ENCODE measurements around the gene DBP. TPM values are rescaled to one million over a fixed set of nuclear protein-coding genes. Genes with fewer than 3 reads are reported as not detected.

DBP gene
- total and polyA plus RNA-seq, 2 of the 13 experiments (the other 11 are each of a cell fraction or from before 2014, with no cell fraction given): 1.7 to 5.8 TPM

GRCh38 chr19:48646001-48646721 lies 9.0 kb upstream of the DBP start, which contains the start of gene CA11 (continued):
- TF ChIP-seq AGO2 (optimal IDR thresholded peaks at IDR 0.05; ENCODE audit: low read depth, low read length) (no peak), HNF1B (CRISPR knock-in tag; IDR thresholded peaks at IDR 0.05) (peak; percentile 46; the same call in 1 of the 2 replicates), ZNF451 (CRISPR knock-in tag; IDR thresholded peaks at IDR 0.05) (no peak), HCFC1 (IDR thresholded peaks at IDR 0.05; ENCODE audit: low read depth, low read length) (no peak), KLF6 (CRISPR knock-in tag; IDR thresholded peaks at IDR 0.05) (0 out of 2 replicates have a peak, but pooled peaks have one; percentile 56), SP140L (CRISPR knock-in tag; IDR thresholded peaks at IDR 0.05; ENCODE audit: borderline replicate concordance) (no peak), ZNF737 (CRISPR knock-in tag; IDR thresholded peaks at IDR 0.05; ENCODE audit: borderline replicate concordance) (no peak), ZNF317 (CRISPR knock-in tag; IDR thresholded peaks at IDR 0.05) (0 out of 2 replicates have a peak, but pooled peaks have one; percentile 21), ZSCAN21 (CRISPR knock-in tag; IDR thresholded peaks at IDR 0.05; ENCODE audit: borderline replicate concordance) (no peak), NCOA5 (CRISPR knock-in tag; IDR thresholded peaks at IDR 0.05) (no peak), EZH2 (conservative IDR thresholded peaks at IDR 0.05; ENCODE audit: low read depth, low read length) (no peak), ZNF572 (CRISPR knock-in tag; IDR thresholded peaks at IDR 0.05) (no peak), ZNF580 (CRISPR knock-in tag; IDR thresholded peaks at IDR 0.05; ENCODE audit: borderline replicate concordance, low read depth) (peak; percentile 63; the same call in 1 of the 2 replicates), ZBTB8A (CRISPR knock-in tag; IDR thresholded peaks at IDR 0.05; ENCODE audit: borderline replicate concordance, low read depth) (no peak)
- TF ChIP-seq, protein P1, sequence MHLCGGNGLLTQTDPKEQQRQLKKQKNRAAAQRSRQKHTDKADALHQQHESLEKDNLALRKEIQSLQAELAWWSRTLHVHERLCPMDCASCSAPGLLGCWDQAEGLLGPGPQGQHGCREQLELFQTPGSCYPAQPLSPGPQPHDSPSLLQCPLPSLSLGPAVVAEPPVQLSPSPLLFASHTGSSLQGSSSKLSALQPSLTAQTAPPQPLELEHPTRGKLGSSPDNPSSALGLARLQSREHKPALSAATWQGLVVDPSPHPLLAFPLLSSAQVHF (CRISPR knock-in tag; IDR thresholded peaks at IDR 0.05): no peak
- TF ChIP-seq, protein P2, sequence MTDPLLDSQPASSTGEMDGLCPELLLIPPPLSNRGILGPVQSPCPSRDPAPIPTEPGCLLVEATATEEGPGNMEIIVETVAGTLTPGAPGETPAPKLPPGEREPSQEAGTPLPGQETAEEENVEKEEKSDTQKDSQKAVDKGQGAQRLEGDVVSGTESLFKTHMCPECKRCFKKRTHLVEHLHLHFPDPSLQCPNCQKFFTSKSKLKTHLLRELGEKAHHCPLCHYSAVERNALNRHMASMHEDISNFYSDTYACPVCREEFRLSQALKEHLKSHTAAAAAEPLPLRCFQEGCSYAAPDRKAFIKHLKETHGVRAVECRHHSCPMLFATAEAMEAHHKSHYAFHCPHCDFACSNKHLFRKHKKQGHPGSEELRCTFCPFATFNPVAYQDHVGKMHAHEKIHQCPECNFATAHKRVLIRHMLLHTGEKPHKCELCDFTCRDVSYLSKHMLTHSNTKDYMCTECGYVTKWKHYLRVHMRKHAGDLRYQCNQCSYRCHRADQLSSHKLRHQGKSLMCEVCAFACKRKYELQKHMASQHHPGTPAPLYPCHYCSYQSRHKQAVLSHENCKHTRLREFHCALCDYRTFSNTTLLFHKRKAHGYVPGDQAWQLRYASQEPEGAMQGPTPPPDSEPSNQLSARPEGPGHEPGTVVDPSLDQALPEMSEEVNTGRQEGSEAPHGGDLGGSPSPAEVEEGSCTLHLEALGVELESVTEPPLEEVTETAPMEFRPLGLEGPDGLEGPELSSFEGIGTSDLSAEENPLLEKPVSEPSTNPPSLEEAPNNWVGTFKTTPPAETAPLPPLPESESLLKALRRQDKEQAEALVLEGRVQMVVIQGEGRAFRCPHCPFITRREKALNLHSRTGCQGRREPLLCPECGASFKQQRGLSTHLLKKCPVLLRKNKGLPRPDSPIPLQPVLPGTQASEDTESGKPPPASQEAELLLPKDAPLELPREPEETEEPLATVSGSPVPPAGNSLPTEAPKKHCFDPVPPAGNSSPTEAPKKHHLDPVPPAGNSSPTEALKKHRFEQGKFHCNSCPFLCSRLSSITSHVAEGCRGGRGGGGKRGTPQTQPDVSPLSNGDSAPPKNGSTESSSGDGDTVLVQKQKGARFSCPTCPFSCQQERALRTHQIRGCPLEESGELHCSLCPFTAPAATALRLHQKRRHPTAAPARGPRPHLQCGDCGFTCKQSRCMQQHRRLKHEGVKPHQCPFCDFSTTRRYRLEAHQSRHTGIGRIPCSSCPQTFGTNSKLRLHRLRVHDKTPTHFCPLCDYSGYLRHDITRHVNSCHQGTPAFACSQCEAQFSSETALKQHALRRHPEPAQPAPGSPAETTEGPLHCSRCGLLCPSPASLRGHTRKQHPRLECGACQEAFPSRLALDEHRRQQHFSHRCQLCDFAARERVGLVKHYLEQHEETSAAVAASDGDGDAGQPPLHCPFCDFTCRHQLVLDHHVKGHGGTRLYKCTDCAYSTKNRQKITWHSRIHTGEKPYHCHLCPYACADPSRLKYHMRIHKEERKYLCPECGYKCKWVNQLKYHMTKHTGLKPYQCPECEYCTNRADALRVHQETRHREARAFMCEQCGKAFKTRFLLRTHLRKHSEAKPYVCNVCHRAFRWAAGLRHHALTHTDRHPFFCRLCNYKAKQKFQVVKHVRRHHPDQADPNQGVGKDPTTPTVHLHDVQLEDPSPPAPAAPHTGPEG (CRISPR knock-in tag; IDR thresholded peaks at IDR 0.05): no peak
- TF ChIP-seq, protein P3, sequence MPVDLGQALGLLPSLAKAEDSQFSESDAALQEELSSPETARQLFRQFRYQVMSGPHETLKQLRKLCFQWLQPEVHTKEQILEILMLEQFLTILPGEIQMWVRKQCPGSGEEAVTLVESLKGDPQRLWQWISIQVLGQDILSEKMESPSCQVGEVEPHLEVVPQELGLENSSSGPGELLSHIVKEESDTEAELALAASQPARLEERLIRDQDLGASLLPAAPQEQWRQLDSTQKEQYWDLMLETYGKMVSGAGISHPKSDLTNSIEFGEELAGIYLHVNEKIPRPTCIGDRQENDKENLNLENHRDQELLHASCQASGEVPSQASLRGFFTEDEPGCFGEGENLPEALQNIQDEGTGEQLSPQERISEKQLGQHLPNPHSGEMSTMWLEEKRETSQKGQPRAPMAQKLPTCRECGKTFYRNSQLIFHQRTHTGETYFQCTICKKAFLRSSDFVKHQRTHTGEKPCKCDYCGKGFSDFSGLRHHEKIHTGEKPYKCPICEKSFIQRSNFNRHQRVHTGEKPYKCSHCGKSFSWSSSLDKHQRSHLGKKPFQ (CRISPR knock-in tag; IDR thresholded peaks at IDR 0.05; ENCODE audit: insufficient replicate concordance): no peak
- TF ChIP-seq, protein P4, sequence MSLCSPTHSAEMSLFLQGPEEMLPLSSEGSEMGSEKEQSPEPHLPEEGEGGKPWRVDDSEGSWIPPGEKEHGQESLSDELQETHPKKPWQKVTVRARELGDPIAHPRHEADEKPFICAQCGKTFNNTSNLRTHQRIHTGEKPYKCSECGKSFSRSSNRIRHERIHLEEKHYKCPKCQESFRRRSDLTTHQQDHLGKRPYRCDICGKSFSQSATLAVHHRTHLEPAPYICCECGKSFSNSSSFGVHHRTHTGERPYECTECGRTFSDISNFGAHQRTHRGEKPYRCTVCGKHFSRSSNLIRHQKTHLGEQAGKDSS (CRISPR knock-in tag; IDR thresholded peaks at IDR 0.05; ENCODE audit: borderline replicate concordance, low read depth): peak; percentile 56; the same call in 1 of the 2 replicates

All from HepG2 (cell line).